Epidermal melanocyte (primary cell): ENCODE results near the gene THEM5.
"Not testable (repeated sequence)": the region's sequence is repeated elsewhere in the genome, so short reads cannot be mapped to it uniquely, and the experiment has no call there.

Source experiments
- DNase-seq: peaks from one replicate; pipeline ENCODE4 v3.0.0; 2011; ENCODE audit warnings: low spot score; ENCODE audit not compliant: insufficient read length

The THEM5 gene

GRCh38 chr1:151853411-151853943 lies at the start of gene THEM5:
THEM5 (minus strand) TSS chr1:151853712; CDS start chr1:151853565, 147 bp downstream.
- no peak for DNase-seq

- DNase-seq: no peak
These were observed 49.3 kb upstream of the THEM5 start for GRCh38 chr1:151902858-151903257.

GRCh38 chr1:151900804-151901203 lies 47.3 kb upstream of the THEM5 start:
- DNase-seq: not testable (repeated sequence)

- DNase-seq: no peak
These were observed 45.0 kb upstream of the THEM5 start for GRCh38 chr1:151898519-151898991.

- no peak for DNase-seq
These were observed 44.5 kb upstream of the THEM5 start for GRCh38 chr1:151897991-151898431.

GRCh38 chr1:151893176-151893924 lies 39.8 kb upstream of the THEM5 start:
- DNase-seq: no peak

GRCh38 chr1:151892190-151892589 lies 38.7 kb upstream of the THEM5 start:
- DNase-seq: no peak

GRCh38 chr1:151891512-151891911 lies 38.0 kb upstream of the THEM5 start:
- DNase-seq: no peak

GRCh38 chr1:151888972-151889570 lies 35.6 kb upstream of the THEM5 start:
- no peak for DNase-seq

- no peak for DNase-seq
These were observed 33.5 kb upstream of the THEM5 start for GRCh38 chr1:151887028-151887427.

GRCh38 chr1:151885479-151885878 lies 32.0 kb upstream of the THEM5 start:
- no peak for DNase-seq

- DNase-seq: not testable (repeated sequence)
These were observed 31.4 kb upstream of the THEM5 start for GRCh38 chr1:151884879-151885278.

- DNase-seq: not testable (repeated sequence)
These were observed 30.9 kb upstream of the THEM5 start for GRCh38 chr1:151884445-151884844.

GRCh38 chr1:151883898-151884297 lies 30.4 kb upstream of the THEM5 start:
- not testable (repeated sequence) for DNase-seq

- DNase-seq: not testable (repeated sequence)
These were observed 29.4 kb upstream of the THEM5 start for GRCh38 chr1:151882918-151883317.

GRCh38 chr1:151882466-151882865 lies 29.0 kb upstream of the THEM5 start:
- DNase-seq: no peak

- no peak for DNase-seq
These were observed 28.0 kb upstream of the THEM5 start for GRCh38 chr1:151881479-151881878.

GRCh38 chr1:151875419-151876097 lies 22.0 kb upstream of the THEM5 start:
- DNase-seq: no peak

- not testable (repeated sequence) for DNase-seq
These were observed 19.3 kb upstream of the THEM5 start for GRCh38 chr1:151872776-151873175.

GRCh38 chr1:151871284-151872030 lies 17.9 kb upstream of the THEM5 start:
- DNase-seq: no peak

GRCh38 chr1:151868486-151868885 lies 15.0 kb upstream of the THEM5 start:
- no peak for DNase-seq
